A549 treated with GW870086 at 1 μM for 4 hours (cell line): Measurements from ENCODE around the gene DCAF5. TPM values are rescaled to one million over a fixed set of nuclear protein-coding genes. Genes with fewer than 3 reads are reported as not detected.

Experiments
- total RNA-seq: library from RNA; stranded (reverse); fragments of 200-300 nt; extraction: Qiagen RNA extraction; gene quantifications from 5 replicates; pipeline ENCODE4 v1.2.3, GENCODE V29; 2022; ENCODE audit warnings: low read depth

The DCAF5 gene
- 14.1 to 20.4 TPM (median 17.7 TPM) in 5 replicates for total RNA-seq

DNA sequence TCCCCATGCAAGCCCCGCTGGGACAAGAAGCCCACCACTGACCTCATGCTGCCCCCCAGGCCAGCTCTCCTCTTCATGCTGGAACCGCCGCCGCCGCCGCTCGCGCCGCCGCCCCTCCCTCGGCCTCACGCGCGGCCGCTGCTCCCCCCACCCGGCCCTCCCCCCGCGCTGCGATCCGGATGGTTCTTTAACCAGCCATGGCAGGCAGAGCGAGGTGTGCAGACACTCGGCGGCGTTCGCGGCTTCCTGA is at the start of gene DCAF5:
Gene DCAF5, minus strand, starts transcription at position 218 of the 250 bp plus-strand sequence. Its CDS starts 141 bp downstream, at position 77.

GRCh38 chr14:69191340-69192111 is 38.6 kb upstream of the DCAF5 start, which contains the start of gene EXD2:
Gene EXD2, plus strand, starts transcription at chr14:69191498. Its CDS starts 17,973 bp downstream, at chr14:69209471.

Other genes with a start within 250 kb of the DCAF5 start
- gene ACTN1, start 173.8 kb downstream of the DCAF5 start, total RNA-seq = 183 to 205 TPM (median 198 TPM) in 5 replicates
- gene EXD2, start 38.4 kb upstream of the DCAF5 start, total RNA-seq = 12.2 to 13.4 TPM (median 12.7 TPM) in 5 replicates
- gene GALNT16, start 107.0 kb upstream of the DCAF5 start, total RNA-seq = 2.5 to 3.8 TPM (median 3.6 TPM) in 5 replicates
- 327 to 361 TPM (median 329 TPM) in 5 replicates for gene ERH, start 245.2 kb upstream of the DCAF5 start, total RNA-seq
- 35.5 to 45.8 TPM (median 42.5 TPM) in 5 replicates for gene SLC39A9, start 245.6 kb upstream of the DCAF5 start, total RNA-seq